ENCODE results near the gene NIN. TPM values are rescaled to one million over a fixed set of nuclear protein-coding genes. Genes with fewer than 3 reads are reported as not detected.
"Not testable (repeated sequence)": the region's sequence is repeated elsewhere in the genome, so short reads cannot be mapped to it uniquely, and the experiment has no call there.

NIN gene
- total RNA-seq, 1 donor from 2014 or later: 45.4 TPM

DNA sequence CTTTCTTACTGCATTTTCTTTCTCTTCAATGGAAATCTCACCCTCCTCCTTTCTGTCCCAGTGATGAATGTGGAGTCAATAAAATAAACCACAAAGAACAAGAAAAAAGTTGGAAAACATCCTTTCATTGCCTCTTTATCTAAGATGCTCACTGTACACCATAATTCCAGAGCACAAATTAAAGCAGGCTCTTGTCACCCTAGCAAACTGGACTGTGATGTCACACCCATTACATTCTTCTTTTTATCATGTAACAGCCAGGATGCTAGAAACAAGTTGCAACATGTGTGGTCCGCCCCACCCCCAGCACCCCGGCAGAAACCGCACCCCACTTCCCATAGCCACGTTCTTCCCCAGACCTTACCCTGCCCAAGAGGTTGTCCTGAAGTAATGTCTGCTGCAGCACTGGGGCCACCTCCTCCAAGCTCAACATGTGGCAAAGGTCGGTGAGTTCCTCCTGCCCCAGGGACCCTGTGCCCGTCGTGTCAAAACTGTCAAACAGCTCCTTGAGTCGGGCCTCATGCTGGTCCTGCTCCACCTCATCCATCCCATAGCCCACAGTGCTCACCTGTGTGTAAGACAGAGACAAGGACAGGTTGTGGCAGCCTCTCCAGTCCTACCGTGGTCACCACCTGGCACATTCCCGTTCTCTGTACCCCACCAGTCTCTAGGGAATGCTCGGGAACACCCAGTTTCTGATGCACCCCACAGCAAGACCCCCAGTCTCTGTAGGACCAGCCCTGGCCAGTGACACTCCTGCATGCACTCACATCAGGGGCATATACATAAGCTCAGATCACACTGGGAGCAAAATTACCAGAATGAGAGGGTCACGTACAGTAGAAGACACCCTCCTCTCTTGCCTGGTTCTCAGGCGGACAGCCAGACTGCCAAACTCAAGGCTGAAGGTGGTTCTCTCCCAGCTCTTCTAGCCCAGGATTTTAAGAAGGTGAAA is 9.2 kb downstream of the NIN start:
- peaks cover 5% of the 10 kb centered on the region for H3K36me3 ChIP-seq (ENCODE audit: insufficient read depth, low read length)
- no peaks in the 10 kb centered on the region for H3K27me3 ChIP-seq (ENCODE audit: insufficient read depth, low read length)
- no peak overlapping the region for H2AFZ ChIP-seq (ENCODE audit: low read depth, low read length)
- H3K4me3 Mint-ChIP-seq (ENCODE audit: unreplicated experiment): no peak overlapping the region
- peak overlapping the region; percentile 43 for H3K27ac Mint-ChIP-seq (ENCODE audit: unreplicated experiment)
- H3K36me3 Mint-ChIP-seq (ENCODE audit: low read depth, unreplicated experiment): no peaks in the 10 kb centered on the region
- peaks cover 64% of the 10 kb centered on the region for H3K79me2 ChIP-seq (ENCODE audit: insufficient read depth, low read length)
- no peaks in the 10 kb centered on the region for H3K9me3 ChIP-seq (ENCODE audit: insufficient read depth, low read depth, low read length)
- H3K4me1 Mint-ChIP-seq (ENCODE audit: low read depth, unreplicated experiment): peaks cover 24% of the 10 kb centered on the region
- H3K4me3 ChIP-seq (ENCODE audit: insufficient read depth, low read depth, low read length): no peak overlapping the region
- no peak overlapping the region for H3K9ac ChIP-seq (ENCODE audit: low read length)
- no peaks in the 10 kb centered on the region for H3K27me3 Mint-ChIP-seq (ENCODE audit: low read depth, unreplicated experiment)
- FAIRE-seq (no peak), DNase-seq (ENCODE audit: low read depth) (no peak)
- no peak overlapping the region for H3K27ac ChIP-seq (ENCODE audit: low read depth, low read length)
- H3K4me1 ChIP-seq (ENCODE audit: insufficient read depth, low read length): peaks cover 22% of the 10 kb centered on the region
- H3K9me3 Mint-ChIP-seq (ENCODE audit: unreplicated experiment): no peaks in the 10 kb centered on the region
- peaks cover 74% of the 10 kb centered on the region for H4K20me1 ChIP-seq (ENCODE audit: insufficient read depth, low read length)
- TF ChIP-seq, protein P1, sequence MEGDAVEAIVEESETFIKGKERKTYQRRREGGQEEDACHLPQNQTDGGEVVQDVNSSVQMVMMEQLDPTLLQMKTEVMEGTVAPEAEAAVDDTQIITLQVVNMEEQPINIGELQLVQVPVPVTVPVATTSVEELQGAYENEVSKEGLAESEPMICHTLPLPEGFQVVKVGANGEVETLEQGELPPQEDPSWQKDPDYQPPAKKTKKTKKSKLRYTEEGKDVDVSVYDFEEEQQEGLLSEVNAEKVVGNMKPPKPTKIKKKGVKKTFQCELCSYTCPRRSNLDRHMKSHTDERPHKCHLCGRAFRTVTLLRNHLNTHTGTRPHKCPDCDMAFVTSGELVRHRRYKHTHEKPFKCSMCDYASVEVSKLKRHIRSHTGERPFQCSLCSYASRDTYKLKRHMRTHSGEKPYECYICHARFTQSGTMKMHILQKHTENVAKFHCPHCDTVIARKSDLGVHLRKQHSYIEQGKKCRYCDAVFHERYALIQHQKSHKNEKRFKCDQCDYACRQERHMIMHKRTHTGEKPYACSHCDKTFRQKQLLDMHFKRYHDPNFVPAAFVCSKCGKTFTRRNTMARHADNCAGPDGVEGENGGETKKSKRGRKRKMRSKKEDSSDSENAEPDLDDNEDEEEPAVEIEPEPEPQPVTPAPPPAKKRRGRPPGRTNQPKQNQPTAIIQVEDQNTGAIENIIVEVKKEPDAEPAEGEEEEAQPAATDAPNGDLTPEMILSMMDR (IDR thresholded peaks at IDR 0.05; ENCODE audit: insufficient read depth, low read depth, low read length): no peak
- TF ChIP-seq EZH2 (IDR thresholded peaks at IDR 0.05; ENCODE audit: insufficient read depth, low read length): no peak
- peak overlapping the region; percentile 67 for H3K4me2 ChIP-seq (ENCODE audit: low read length)

DNA sequence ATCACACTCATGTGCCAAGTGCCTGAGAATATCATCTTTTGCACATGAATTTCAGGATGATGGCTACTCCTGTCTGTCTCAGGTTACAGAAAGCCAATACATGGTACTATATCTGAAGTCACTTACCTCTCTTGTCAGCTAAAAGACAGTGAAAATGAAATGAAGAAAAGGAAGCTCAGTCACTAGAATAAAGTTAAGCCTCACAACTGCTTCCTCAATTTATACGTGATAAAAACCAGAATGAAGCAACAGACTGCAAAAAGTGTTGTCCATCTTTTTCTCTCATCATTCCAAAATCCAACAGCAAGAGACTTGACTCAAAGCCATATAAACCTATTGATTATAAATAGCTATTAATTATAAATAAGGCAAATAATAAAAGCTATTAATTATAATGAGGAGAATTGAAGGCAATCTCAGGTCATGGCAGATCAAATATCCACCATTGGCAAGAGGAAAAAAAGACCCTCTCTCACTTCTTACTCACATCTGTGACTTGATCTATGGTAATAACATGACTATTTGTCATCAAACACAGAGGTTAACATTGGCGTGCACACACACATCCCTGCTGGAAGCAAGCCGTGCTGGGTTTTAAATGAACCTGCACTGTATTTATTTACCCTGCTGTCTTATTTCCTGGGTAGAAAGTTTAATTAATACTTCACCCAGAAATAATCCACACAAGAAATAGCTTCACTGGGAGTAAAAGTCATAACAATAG is 10.0 kb downstream of the NIN start:
- H3K79me2 ChIP-seq (ENCODE audit: insufficient read depth, low read length): peaks cover 56% of the 10 kb centered on the region
- FAIRE-seq: no peak
- H3K4me3 Mint-ChIP-seq (ENCODE audit: unreplicated experiment): no peak overlapping the region

DNA sequence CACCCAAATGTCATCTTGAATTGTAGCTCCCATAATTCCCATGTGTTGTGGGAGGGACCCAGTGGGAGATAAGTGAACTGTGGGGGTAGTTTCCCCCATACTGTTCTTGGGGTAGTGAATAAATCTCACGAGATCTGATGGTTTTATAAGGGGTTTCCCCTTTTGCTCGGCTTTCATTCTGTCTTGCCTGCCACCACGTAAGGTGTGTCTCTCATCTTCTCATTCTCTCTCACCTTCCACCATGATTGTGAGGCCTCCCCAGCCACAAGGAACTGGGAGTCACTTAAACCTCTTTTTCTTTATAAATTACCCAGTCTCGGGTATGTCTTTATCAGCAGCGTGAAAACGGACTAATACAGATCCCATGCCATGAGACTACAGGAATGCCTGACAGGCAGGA is 11.7 kb downstream of the NIN start:
- H3K9ac ChIP-seq (ENCODE audit: low read length); H3K4me3 ChIP-seq (ENCODE audit: insufficient read depth, low read depth, low read length); H3K36me3 Mint-ChIP-seq (ENCODE audit: low read depth, unreplicated experiment); H3K9me3 ChIP-seq (ENCODE audit: insufficient read depth, low read depth, low read length); H3K27ac ChIP-seq (ENCODE audit: low read depth, low read length); H3K36me3 ChIP-seq (ENCODE audit: insufficient read depth, low read length); FAIRE-seq; H3K9me3 Mint-ChIP-seq (ENCODE audit: unreplicated experiment); H3K27me3 Mint-ChIP-seq (ENCODE audit: low read depth, unreplicated experiment); H3K27ac Mint-ChIP-seq (ENCODE audit: unreplicated experiment); H3K4me3 Mint-ChIP-seq (ENCODE audit: unreplicated experiment); DNase-seq (ENCODE audit: low read depth); H3K4me2 ChIP-seq (ENCODE audit: low read length); H2AFZ ChIP-seq (ENCODE audit: low read depth, low read length); H3K27me3 ChIP-seq (ENCODE audit: insufficient read depth, low read length): not testable (repeated sequence)
- peaks cover 33% of the 10 kb centered on the region for H3K4me1 Mint-ChIP-seq (ENCODE audit: low read depth, unreplicated experiment)
- peaks cover 62% of the 10 kb centered on the region for H4K20me1 ChIP-seq (ENCODE audit: insufficient read depth, low read length)
- H3K4me1 ChIP-seq (ENCODE audit: insufficient read depth, low read length): peaks cover 29% of the 10 kb centered on the region
- peaks cover 46% of the 10 kb centered on the region for H3K79me2 ChIP-seq (ENCODE audit: insufficient read depth, low read length)

More for the DNA sequence above, 10.0 kb downstream of the NIN start:
- peaks cover 5% of the 10 kb centered on the region for H3K36me3 ChIP-seq (ENCODE audit: insufficient read depth, low read length)
- H2AFZ ChIP-seq (ENCODE audit: low read depth, low read length): no peak overlapping the region
- no peak overlapping the region for H3K27ac ChIP-seq (ENCODE audit: low read depth, low read length)
- H3K36me3 Mint-ChIP-seq (ENCODE audit: low read depth, unreplicated experiment): no peaks in the 10 kb centered on the region
- peaks cover 31% of the 10 kb centered on the region for H3K4me1 Mint-ChIP-seq (ENCODE audit: low read depth, unreplicated experiment)
- no peaks in the 10 kb centered on the region for H3K27me3 Mint-ChIP-seq (ENCODE audit: low read depth, unreplicated experiment)
- H4K20me1 ChIP-seq (ENCODE audit: insufficient read depth, low read length): peaks cover 74% of the 10 kb centered on the region
- no peaks in the 10 kb centered on the region for H3K9me3 Mint-ChIP-seq (ENCODE audit: unreplicated experiment)
- DNase-seq (ENCODE audit: low read depth): no peak
- peaks cover 29% of the 10 kb centered on the region for H3K4me1 ChIP-seq (ENCODE audit: insufficient read depth, low read length)
- H3K27ac Mint-ChIP-seq (ENCODE audit: unreplicated experiment): no peak overlapping the region
- no peaks in the 10 kb centered on the region for H3K9me3 ChIP-seq (ENCODE audit: insufficient read depth, low read depth, low read length)
- H3K4me3 ChIP-seq (ENCODE audit: insufficient read depth, low read depth, low read length): no peak overlapping the region
- H3K27me3 ChIP-seq (ENCODE audit: insufficient read depth, low read length): no peaks in the 10 kb centered on the region
- TF ChIP-seq, protein P1 (IDR thresholded peaks at IDR 0.05; ENCODE audit: insufficient read depth, low read depth, low read length): no peak
- no peak for TF ChIP-seq EZH2 (IDR thresholded peaks at IDR 0.05; ENCODE audit: insufficient read depth, low read length)
- no peak overlapping the region for H3K9ac ChIP-seq (ENCODE audit: low read length)
- no peak overlapping the region for H3K4me2 ChIP-seq (ENCODE audit: low read length)

Measured in astrocyte (in vitro differentiated cells and primary cell).